ENCODE measurements around the gene BAHCC1.
A peak's percentile ranks its signal among the peaks of the same experiment; 100 is the strongest.
"Not testable (repeated sequence)": the region's sequence is repeated elsewhere in the genome, so short reads cannot be mapped to it uniquely, and the experiment has no call there.

The BAHCC1 gene

DNA sequence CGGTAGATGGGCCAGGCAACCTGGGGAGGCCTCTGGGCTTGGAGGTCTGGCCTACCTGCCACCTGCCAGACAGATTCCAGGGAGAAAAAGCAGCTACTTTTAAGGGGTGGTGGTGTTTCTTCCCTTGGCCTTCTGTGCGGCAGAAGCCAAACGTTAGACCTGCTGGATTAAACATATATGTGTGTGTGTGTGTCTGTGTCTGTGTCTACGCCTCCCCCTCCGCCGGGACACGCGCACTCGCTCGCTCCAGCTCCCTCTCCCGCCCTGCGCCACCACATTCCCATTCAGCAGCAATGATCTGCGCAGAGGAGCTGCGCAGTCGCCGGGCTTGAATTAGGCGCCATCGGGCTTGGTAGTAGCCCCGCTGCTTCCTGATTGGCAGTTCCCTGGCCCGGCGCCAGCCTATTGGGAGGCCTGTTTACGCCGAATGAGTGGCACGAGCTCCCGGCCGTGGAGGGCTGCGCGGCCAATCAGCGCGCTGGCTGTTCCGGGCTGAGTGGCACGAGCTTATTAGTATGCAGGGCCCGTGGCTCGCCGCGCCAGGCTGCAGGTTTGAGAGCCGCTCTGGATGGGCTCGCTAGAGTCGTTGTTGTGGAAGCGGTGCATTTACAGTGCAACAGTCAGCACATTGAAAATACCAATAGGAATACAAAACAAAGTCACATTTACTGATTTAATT is at the start of gene BAHCC1:
TSS of gene BAHCC1 (plus strand) at position 537 of the 679 bp plus-strand sequence. CDS start 4,283 bp downstream, outside the sequence.
- DNase-seq, result peak; percentile 100
- intact Hi-C loops (cut with DNase I), result no loop called here

GRCh38 chr17:81346090-81346907 is 49.0 kb upstream of the BAHCC1 start:
- DNase-seq, result peak; percentile 97 to 100 (median 99)
- intact Hi-C loops (cut with DNase I), result loop anchor here (1.0 kb wide), 1 partner anchor 39 kb away; no protein-coding TSS in a partner anchor

DNA sequence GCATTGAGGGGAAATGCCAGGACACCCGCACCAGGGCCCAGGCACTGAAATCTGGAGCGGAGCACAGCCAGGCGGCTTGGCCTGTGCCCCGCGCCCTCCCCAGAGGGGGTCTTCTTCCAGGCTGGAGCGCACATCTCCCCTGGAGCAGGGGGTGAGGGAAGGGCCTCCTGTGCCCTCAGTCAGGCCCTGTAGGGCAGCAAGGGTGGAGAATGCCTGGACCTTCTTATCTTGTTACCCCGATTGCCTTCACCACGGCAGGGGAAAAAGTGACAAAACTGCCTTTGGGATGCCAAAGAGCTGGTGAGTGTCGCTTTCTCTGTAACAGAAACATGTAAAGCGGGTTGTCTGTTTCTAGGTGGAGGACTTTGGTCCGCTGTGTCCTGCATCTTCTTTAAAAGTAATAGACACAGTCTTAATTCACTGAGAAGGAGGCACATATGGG is 48.3 kb upstream of the BAHCC1 start:
- intact Hi-C loops (cut with DNase I), result loop anchor here (1.0 kb wide), 1 partner anchor 38 kb away; no protein-coding TSS in a partner anchor
- no peak for DNase-seq

GRCh38 chr17:81347437-81347836 is 47.8 kb upstream of the BAHCC1 start:
- intact Hi-C loops (cut with DNase I), result no loop called here
- DNase-seq, result no peak

GRCh38 chr17:81348097-81349055 is 46.9 kb upstream of the BAHCC1 start:
- no peak for DNase-seq
- intact Hi-C loops (cut with DNase I), result no loop called here

DNA sequence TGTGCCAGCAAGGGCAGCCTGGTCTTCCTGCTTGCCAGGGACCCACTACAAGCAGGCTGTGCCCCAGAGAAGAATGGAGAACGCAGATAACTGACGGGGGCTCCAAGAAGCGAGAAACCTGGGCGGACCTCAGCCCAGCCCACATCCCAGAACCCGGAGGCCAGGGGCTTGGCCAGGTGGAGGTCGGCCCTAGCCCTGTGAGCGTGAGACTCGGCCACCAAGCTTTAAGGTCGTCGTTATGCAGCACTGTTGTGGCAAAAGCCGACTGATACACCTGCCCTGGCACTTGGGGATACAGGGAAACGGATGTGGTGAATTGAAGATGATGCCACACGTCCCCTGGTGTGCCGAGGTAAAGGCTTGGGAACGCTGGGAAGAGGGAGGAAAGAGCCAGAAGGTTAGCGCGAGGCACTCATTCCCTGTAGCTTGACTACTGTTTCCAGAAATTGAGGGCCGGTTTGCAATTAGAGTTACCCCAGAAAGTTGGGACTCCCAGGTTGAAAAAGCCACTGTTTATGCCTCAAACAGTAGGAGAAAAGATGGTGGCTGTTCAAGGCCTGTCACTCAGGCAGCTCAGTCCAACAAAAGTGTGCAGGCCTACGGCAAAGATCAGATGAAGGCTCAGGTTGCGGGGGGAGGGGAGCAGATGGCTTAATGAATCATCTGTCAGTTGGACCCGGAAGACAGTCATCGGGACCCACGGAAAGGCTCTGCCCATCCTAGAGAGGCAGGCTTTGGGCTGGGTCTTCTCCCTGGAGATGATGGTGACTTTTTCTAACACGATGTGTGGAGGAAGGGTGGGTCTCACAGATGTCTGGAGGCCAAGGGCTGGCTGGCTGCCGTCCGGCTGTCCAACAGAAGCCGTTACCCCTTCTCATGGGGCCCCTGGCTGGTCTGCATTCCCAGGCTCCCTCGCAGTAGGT is 45.6 kb upstream of the BAHCC1 start:
- no peak for DNase-seq
- intact Hi-C loops (cut with DNase I), result no loop called here

GRCh38 chr17:81350320-81350890 is 44.9 kb upstream of the BAHCC1 start:
- DNase-seq, result no peak
- intact Hi-C loops (cut with DNase I), result no loop called here

GRCh38 chr17:81351329-81352052 is 43.8 kb upstream of the BAHCC1 start:
- DNase-seq; intact Hi-C loops (cut with DNase I): not testable (repeated sequence)

GRCh38 chr17:81352056-81352455 is 43.2 kb upstream of the BAHCC1 start:
- DNase-seq; intact Hi-C loops (cut with DNase I): not testable (repeated sequence)

- intact Hi-C loops (cut with DNase I), result no loop called here
- DNase-seq, result no peak
Observed at GRCh38 chr17:81354252-81354953, 40.9 kb upstream of the BAHCC1 start.

DNA sequence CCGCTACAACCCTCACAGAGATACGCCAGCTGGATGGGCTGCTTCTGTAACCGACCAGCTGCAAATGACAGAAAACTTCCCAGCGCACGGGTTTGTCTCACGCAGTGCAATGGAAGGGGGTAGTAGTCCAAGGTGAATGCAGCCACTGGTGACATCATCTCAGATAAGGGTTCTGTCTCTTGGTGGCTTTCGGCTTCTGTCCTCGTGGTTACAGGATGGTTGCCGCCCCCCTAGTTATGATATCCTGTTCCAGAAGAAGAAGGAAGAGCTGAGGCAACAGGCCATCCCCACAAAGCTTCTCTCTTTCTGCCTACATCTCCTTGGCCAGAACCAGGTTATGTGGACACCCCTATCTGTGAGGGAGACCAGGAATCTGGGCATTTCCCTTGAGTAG is 40.3 kb upstream of the BAHCC1 start:
- intact Hi-C loops (cut with DNase I), result no loop called here

GRCh38 chr17:81359218-81359617 is 36.0 kb upstream of the BAHCC1 start:
- intact Hi-C loops (cut with DNase I), result no loop called here
- no peak for DNase-seq

More for the DNA sequence above, 40.3 kb upstream of the BAHCC1 start:
- DNase-seq, result no peak

- DNase-seq; intact Hi-C loops (cut with DNase I): not testable (repeated sequence)
Observed at GRCh38 chr17:81362001-81362400, 33.3 kb upstream of the BAHCC1 start.

GRCh38 chr17:81364278-81365147 is 30.7 kb upstream of the BAHCC1 start:
- no peak for DNase-seq
- intact Hi-C loops (cut with DNase I), result no loop called here

GRCh38 chr17:81365148-81365600 is 30.1 kb upstream of the BAHCC1 start:
- intact Hi-C loops (cut with DNase I), result no loop called here
- DNase-seq, result peak in 2 of 10 donors; percentile 88 to 89

Measured in posterior cingulate gyrus (tissue), 11 donors.